HG02610 (cell line): ENCODE results near the gene SLC12A7.
"Not testable (repeated sequence)": the region's sequence is repeated elsewhere in the genome, so short reads cannot be mapped to it uniquely, and the experiment has no call there.

ENCODE experiments used
- ATAC-seq: cut with Tn5 transposase; IDR thresholded peaks from one replicate; pipeline ENCODE4 v1.9.1; 2021; ENCODE audit warnings: mild to moderate bottlenecking, moderate library complexity; ENCODE audit not compliant: unreplicated experiment

SLC12A7 gene

GRCh38 chr5:1127959-1128785, 16.3 kb upstream of the SLC12A7 start:
- ATAC-seq = no peak

- ATAC-seq = not testable (repeated sequence)
These were observed 13.8 kb upstream of the SLC12A7 start for GRCh38 chr5:1125695-1126094.

GRCh38 chr5:1125030-1125357, 13.1 kb upstream of the SLC12A7 start:
- ATAC-seq = no peak

GRCh38 chr5:1124205-1125029, 12.6 kb upstream of the SLC12A7 start:
- no peak for ATAC-seq

GRCh38 chr5:1123418-1124147, 11.7 kb upstream of the SLC12A7 start:
- ATAC-seq = no peak

GRCh38 chr5:1122511-1123294, 10.8 kb upstream of the SLC12A7 start:
- no peak for ATAC-seq

- no peak for ATAC-seq
These were observed 10.0 kb upstream of the SLC12A7 start for GRCh38 chr5:1121891-1122290.

- ATAC-seq = no peak
These were observed 9.2 kb upstream of the SLC12A7 start for GRCh38 chr5:1121044-1121443.

GRCh38 chr5:1120236-1120999, 8.6 kb upstream of the SLC12A7 start:
- no peak for ATAC-seq

- ATAC-seq = no peak
These were observed 7.5 kb upstream of the SLC12A7 start for GRCh38 chr5:1119312-1119831.

- ATAC-seq = no peak
These were observed 6.9 kb upstream of the SLC12A7 start for GRCh38 chr5:1118738-1119137.

GRCh38 chr5:1118231-1118698, 6.4 kb upstream of the SLC12A7 start:
- no peak for ATAC-seq

GRCh38 chr5:1116977-1117376, 5.1 kb upstream of the SLC12A7 start:
- no peak for ATAC-seq

GRCh38 chr5:1116109-1116740, 4.4 kb upstream of the SLC12A7 start:
- ATAC-seq = no peak

- ATAC-seq = no peak
These were observed 3.4 kb upstream of the SLC12A7 start for GRCh38 chr5:1115123-1115815.

- ATAC-seq = no peak
These were observed 2.1 kb upstream of the SLC12A7 start for GRCh38 chr5:1113805-1114586.

GRCh38 chr5:1113332-1113690, 1.4 kb upstream of the SLC12A7 start:
- ATAC-seq = no peak
